Measurements from ENCODE around the gene EPB41L5.

The EPB41L5 gene

GRCh38 chr2:120224735-120225548 lies 212.1 kb downstream of the EPB41L5 start:
- no peak for DNase-seq (ENCODE audit: low spot score)

- no peak for DNase-seq (ENCODE audit: low spot score)
Measured at GRCh38 chr2:120225549-120226065, 212.7 kb downstream of the EPB41L5 start.

GRCh38 chr2:120226316-120226715 lies 213.4 kb downstream of the EPB41L5 start:
- no peak for DNase-seq (ENCODE audit: low spot score)

- no peak for DNase-seq (ENCODE audit: low spot score)
Measured at GRCh38 chr2:120227111-120227991, 214.5 kb downstream of the EPB41L5 start.

GRCh38 chr2:120228503-120228902 lies 215.6 kb downstream of the EPB41L5 start:
- no peak for DNase-seq (ENCODE audit: low spot score)

Measured in HuH-7.5 (cell line).